H1 (cell line): ENCODE results near the gene TSHZ2. TPM values are rescaled to one million over a fixed set of nuclear protein-coding genes. Genes with fewer than 3 reads are reported as not detected.

ENCODE experiments used
- ATF2 ChIP-seq: IDR thresholded peaks from 2 replicates; pipeline ENCODE4 v1.6.1; 2012; ENCODE audit warnings: low read length, inconsistent platforms
- CHD7 ChIP-seq: fragments of 300-600 bp; sonication (generic); IDR thresholded peaks from 2 replicates; pipeline ENCODE4 v1.7.1; 2012; ENCODE audit warnings: low read length, moderate library complexity, mild to moderate bottlenecking, inconsistent platforms; ENCODE audit not compliant: insufficient replicate concordance
- KDM1A ChIP-seq: fragments of 200-600, 300-600 bp; sonication (generic); IDR thresholded peaks from 2 replicates; pipeline ENCODE4 v1.7.1; 2016; ENCODE audit warnings: mild to moderate bottlenecking, low read length, borderline replicate concordance
- POLR2A ChIP-seq, 2 experiments: IDR thresholded peaks; 1 replicate in 1 of 2; 2 replicates in 1 of 2; pipeline ENCODE4 v1.6.1; 2011; ENCODE audit warnings: low read depth in 2 of 2, low read length in 2 of 2, mild to moderate bottlenecking in 2 of 2; ENCODE audit errors: control extremely low read depth in 1 of 2
- POU5F1 ChIP-seq: IDR thresholded peaks from 2 replicates; pipeline ENCODE4 v1.6.1; 2011; ENCODE audit warnings: low read depth, mild to moderate bottlenecking, low read length, moderate library complexity
- RAD21 ChIP-seq, 2 experiments: IDR thresholded peaks in 1 of 2; conservative IDR thresholded peaks in 1 of 2; 2 replicates each; pipeline ENCODE4 v1.6.1; 2011; ENCODE audit warnings: low read depth in 2 of 2, low read length in 2 of 2, improper control_type of control experiment in 1 of 2, inconsistent platforms in 1 of 2, mild to moderate bottlenecking in 1 of 2, moderate library complexity in 1 of 2
- RFX5 ChIP-seq: IDR thresholded peaks from 2 replicates; pipeline ENCODE4 v1.6.1; 2011; ENCODE audit warnings: low read depth, low read length, improper control_type of control experiment, borderline replicate concordance
- RXRA ChIP-seq: IDR thresholded peaks from 2 replicates; pipeline ENCODE4 v1.6.1; 2011; ENCODE audit warnings: low read depth, mild to moderate bottlenecking, low read length, moderate library complexity; ENCODE audit not compliant: insufficient read depth
- polyA plus RNA-seq, 7 experiments: library from polyadenylated mRNA; depleted of rRNA in 3 of 7; stranded (reverse) in 5 of 7; unstranded in 2 of 7; fragments of >200 nt in 5 of 7; fragments of 200-250 nt in 2 of 7; gene quantifications; 1 replicate in 5 of 7; 2 replicates in 1 of 7; 4 replicates in 1 of 7; pipeline versions ENCODE4 v1.2.1 to v1.2.3, GENCODE V29; 2011 to 2013; ENCODE audit warnings: missing spikeins in 2 of 7, mixed read lengths in 2 of 7
- total RNA-seq: library from RNA; stranded (reverse); fragmentation: NEBNext Ultra II Directional; extraction: Animal tissue kit (Norgen Biotek cat#: 25700); gene quantifications from 2 replicates; pipeline ENCODE4 v1.2.1, GENCODE V29; 2021

Gene TSHZ2
- total and polyA plus RNA-seq, 2 of the 8 experiments (the other 6 are each of a cell fraction or from before 2014, with no cell fraction given): 0.14 to 0.30 TPM

GRCh38 chr20:53292347-53292746 lies 320.2 kb downstream of the TSHZ2 start (continued):
- TF ChIP-seq CHD7 (no peak), KDM1A (no peak), POLR2A (IDR thresholded peaks at IDR 0.05; ENCODE audit: control extremely low read depth in 1 of 2, low read depth in 2 of 2, low read length in 2 of 2) (no peak), RXRA (no peak), RFX5 (no peak), POU5F1 (no peak), ATF2 (no peak), RAD21 (IDR thresholded peaks at IDR 0.05 in 1 of 2, conservative IDR thresholded peaks at IDR 0.05 in 1 of 2; ENCODE audit: low read depth in 2 of 2, low read length in 2 of 2) (no peak)
